Osteoblast (primary cell): ENCODE measurements around the gene SENP5. TPM values are rescaled to one million over a fixed set of nuclear protein-coding genes. Genes with fewer than 3 reads are reported as not detected.

Experiments
- DNase-seq: peaks from one replicate; pipeline ENCODE4 v3.0.0; 2011; ENCODE audit warnings: low spot score, mixed read lengths; ENCODE audit not compliant: insufficient read length; ENCODE audit errors: missing footprints
- H2AFZ ChIP-seq: 2 replicates; pipeline ENCODE4 v1.6.0; 2011; ENCODE audit warnings: mild to moderate bottlenecking, low read length
- H3K27ac ChIP-seq: 2 replicates; pipeline ENCODE4 v1.5.1; 2011; ENCODE audit warnings: mild to moderate bottlenecking, low read depth, low read length, moderate library complexity
- H3K27me3 ChIP-seq: 2 replicates; pipeline ENCODE4 v1.6.0; 2012; ENCODE audit warnings: mild to moderate bottlenecking, control low read depth, inconsistent platforms, low read length, moderate library complexity; ENCODE audit not compliant: insufficient read depth
- H3K36me3 ChIP-seq: 2 replicates; pipeline ENCODE4 v1.5.1; 2011; ENCODE audit warnings: mild to moderate bottlenecking, low read length, control low read depth, moderate library complexity; ENCODE audit not compliant: insufficient read depth
- H3K4me1 ChIP-seq: 2 replicates; pipeline ENCODE4 v1.5.1; 2011; ENCODE audit warnings: mild to moderate bottlenecking, low read length, control low read depth, moderate library complexity; ENCODE audit not compliant: insufficient read depth
- H3K4me2 ChIP-seq: 2 replicates; pipeline ENCODE4 v1.6.0; 2011; ENCODE audit warnings: mild to moderate bottlenecking, low read length; ENCODE audit not compliant: insufficient read depth
- H3K4me3 ChIP-seq: fragments of 200-600 bp; sonication (generic); 3 replicates; pipeline ENCODE4 v1.5.1; 2012; ENCODE audit warnings: mild to moderate bottlenecking, low read length, inconsistent platforms; ENCODE audit not compliant: insufficient read depth
- H3K79me2 ChIP-seq: 2 replicates; pipeline ENCODE4 v1.6.0; 2012; ENCODE audit warnings: mild to moderate bottlenecking, low read length, control low read depth, inconsistent platforms; ENCODE audit not compliant: insufficient read depth
- H3K9me3 ChIP-seq: 2 replicates; pipeline ENCODE4 v1.5.1; 2011; ENCODE audit warnings: low read depth, low read length, control low read depth
- H4K20me1 ChIP-seq: 2 replicates; pipeline ENCODE4 v1.6.0; 2012; ENCODE audit warnings: mild to moderate bottlenecking, low read length, control low read depth; ENCODE audit not compliant: insufficient read depth
- CTCF ChIP-seq: IDR thresholded peaks from 2 replicates; pipeline ENCODE4 v1.5.1; 2011; ENCODE audit warnings: mild to moderate bottlenecking, low read depth, low read length, moderate library complexity; ENCODE audit errors: extremely low read depth
- total RNA-seq: library from RNA; depleted of rRNA; stranded (reverse); fragments of >200 nt; gene quantifications from 2 replicates; pipeline ENCODE4 v1.2.3, GENCODE V29; 2012

Gene SENP5
- total RNA-seq, 1 donor: 43.4 TPM

GRCh38 chr3:196901768-196902167, 34.0 kb downstream of the SENP5 start:
- no peak overlapping the region for H3K4me2 ChIP-seq
- no peak overlapping the region for H2AFZ ChIP-seq
- DNase-seq: no peak
- H3K4me1 ChIP-seq: no peaks in the 10 kb centered on the region
- no peak for TF ChIP-seq CTCF
- no peak overlapping the region for H3K4me3 ChIP-seq
- no peak overlapping the region for H3K27ac ChIP-seq
- H3K79me2 ChIP-seq: peaks cover 11% of the 10 kb centered on the region
- no peaks in the 10 kb centered on the region for H3K27me3 ChIP-seq
- H4K20me1 ChIP-seq: peaks cover 6% of the 10 kb centered on the region
- H3K36me3 ChIP-seq: peaks cover 48% of the 10 kb centered on the region
- H3K9me3 ChIP-seq: no peaks in the 10 kb centered on the region

- no peak for DNase-seq
- TF ChIP-seq CTCF: no peak
- Histone ChIP-seq H3K36me3 (peaks cover 53% of the 10 kb centered on the region), H3K27ac (no peak overlapping the region), H3K9me3 (no peaks in the 10 kb centered on the region), H3K27me3 (no peaks in the 10 kb centered on the region), H3K79me2 (peaks cover 6% of the 10 kb centered on the region), H3K4me2 (no peak overlapping the region), H3K4me3 (no peak overlapping the region), H4K20me1 (peaks cover 6% of the 10 kb centered on the region), H2AFZ (no peak overlapping the region), H3K4me1 (no peaks in the 10 kb centered on the region)
These were observed 34.6 kb downstream of the SENP5 start for GRCh38 chr3:196902296-196902695.

GRCh38 chr3:196903740-196904139, 36.0 kb downstream of the SENP5 start:
- Histone ChIP-seq H3K79me2 (no peaks in the 10 kb centered on the region), H3K9me3 (no peaks in the 10 kb centered on the region), H3K27ac (no peak overlapping the region), H4K20me1 (no peaks in the 10 kb centered on the region), H3K27me3 (no peaks in the 10 kb centered on the region), H3K4me1 (no peaks in the 10 kb centered on the region), H3K36me3 (peaks cover 62% of the 10 kb centered on the region), H3K4me3 (no peak overlapping the region), H3K4me2 (no peak overlapping the region), H2AFZ (no peak overlapping the region)
- no peak for DNase-seq
- TF ChIP-seq CTCF: no peak

DNA sequence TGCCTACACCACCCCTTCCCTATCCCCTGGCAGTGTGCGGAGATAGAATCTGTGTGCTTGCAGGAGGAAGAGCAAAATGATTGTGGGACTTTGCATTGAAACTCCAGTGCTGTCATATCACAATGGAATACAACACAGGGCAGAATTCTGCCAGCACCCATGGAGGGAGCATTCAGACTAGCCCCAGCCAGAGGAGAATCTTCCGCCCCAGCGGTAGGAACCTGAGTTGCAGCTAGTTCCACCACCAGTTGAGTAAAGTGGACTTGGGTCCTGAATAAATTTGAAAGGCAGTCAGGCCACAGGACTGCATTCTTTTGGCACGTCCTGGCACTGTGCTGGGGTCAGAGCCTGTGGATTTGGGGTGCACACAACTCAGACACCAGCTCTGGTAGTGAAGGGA, 47.1 kb downstream of the SENP5 start:
- DNase-seq: no peak
- Histone ChIP-seq H3K27me3 (no peaks in the 10 kb centered on the region), H3K27ac (no peak overlapping the region), H3K79me2 (no peaks in the 10 kb centered on the region), H3K4me1 (no peaks in the 10 kb centered on the region), H3K9me3 (no peaks in the 10 kb centered on the region), H3K4me3 (no peak overlapping the region), H3K36me3 (peaks cover 21% of the 10 kb centered on the region), H4K20me1 (no peaks in the 10 kb centered on the region), H2AFZ (no peak overlapping the region), H3K4me2 (no peak overlapping the region)
- TF ChIP-seq CTCF: no peak
